HepG2 (cell line): ENCODE measurements around the gene HOXA13. TPM values are rescaled to one million over a fixed set of nuclear protein-coding genes. Genes with fewer than 3 reads are reported as not detected.

Experiments
- ARHGAP35 ChIP-seq: sonication (generic); formaldehyde crosslinking; IDR thresholded peaks from 2 replicates; pipeline ENCODE4 v1.9.0; 2022; ENCODE audit warnings: mild to moderate bottlenecking, inconsistent platforms, moderate library complexity, missing genetic modification reagents, borderline replicate concordance
- ATF1 ChIP-seq: IDR thresholded peaks from 2 replicates; pipeline ENCODE4 v1.6.1; 2016; ENCODE audit warnings: mild to moderate bottlenecking, control low read depth
- ATF7-NPFF ChIP-seq: sonication (generic); formaldehyde crosslinking; IDR thresholded peaks from 2 replicates; pipeline ENCODE4 v1.8.1; 2023; ENCODE audit warnings: mild to moderate bottlenecking, low read depth, missing genetic modification reagents, moderate library complexity
- BRD4 ChIP-seq: sonication (generic); formaldehyde crosslinking; IDR thresholded peaks from 2 replicates; pipeline ENCODE4 v1.4.0; 2020; ENCODE audit warnings: missing genetic modification reagents
- MAZ ChIP-seq, 2 experiments: sonication (generic) in 1 of 2; formaldehyde crosslinking in 1 of 2; IDR thresholded peaks; 2 replicates each; pipeline versions ENCODE4 v1.5.0 to v1.6.1; 2012 to 2020; ENCODE audit warnings: low read depth in 2 of 2, mild to moderate bottlenecking in 2 of 2, borderline replicate concordance in 1 of 2, improper control_type of control experiment in 1 of 2, low read length in 1 of 2, missing genetic modification reagents in 1 of 2, moderate library complexity in 1 of 2
- MBD4 ChIP-seq: IDR thresholded peaks from 2 replicates; pipeline ENCODE4 v1.6.1; 2012; ENCODE audit warnings: low read length, inconsistent platforms, borderline replicate concordance
- NFKBIZ ChIP-seq: IDR thresholded peaks from 2 replicates; pipeline ENCODE4 v1.6.1; 2018; ENCODE audit warnings: missing genetic modification reagents, missing compliant biosample characterization
- PAF1 ChIP-seq: IDR thresholded peaks from 2 replicates; pipeline ENCODE4 v1.6.1; 2016; ENCODE audit warnings: missing genetic modification reagents, missing compliant biosample characterization
- ZBED4 ChIP-seq: sonication (generic); formaldehyde crosslinking; IDR thresholded peaks from 2 replicates; pipeline ENCODE4 v1.4.0; 2020; ENCODE audit warnings: missing genetic modification reagents, borderline replicate concordance
- ZNF205 ChIP-seq: IDR thresholded peaks from 2 replicates; pipeline ENCODE4 v1.6.1; 2018; ENCODE audit warnings: missing biosample characterization, missing genetic modification reagents
- ZNF275 ChIP-seq: sonication (generic); formaldehyde crosslinking; IDR thresholded peaks from 2 replicates; pipeline ENCODE4 v1.8.0; 2022; ENCODE audit warnings: missing genetic modification reagents, mild to moderate bottlenecking, inconsistent platforms, borderline replicate concordance
- ZNF460 ChIP-seq: sonication (generic); formaldehyde crosslinking; IDR thresholded peaks from 2 replicates; pipeline ENCODE4 v1.5.1; 2020; ENCODE audit warnings: missing genetic modification reagents, mild to moderate bottlenecking, borderline replicate concordance
- ZNF556 ChIP-seq: sonication (generic); formaldehyde crosslinking; IDR thresholded peaks from 2 replicates; pipeline ENCODE4 v1.4.0; 2020; ENCODE audit warnings: mild to moderate bottlenecking, missing genetic modification reagents, borderline replicate concordance
- ZNF644 ChIP-seq: IDR thresholded peaks from 2 replicates; pipeline ENCODE4 v1.6.1; 2016; ENCODE audit warnings: low read depth
- ZNF782 ChIP-seq: sonication (generic); formaldehyde crosslinking; IDR thresholded peaks from 2 replicates; pipeline ENCODE4 v1.4.0; 2020; ENCODE audit warnings: missing genetic modification reagents, mild to moderate bottlenecking, borderline replicate concordance
- ZNF891 ChIP-seq: sonication (generic); formaldehyde crosslinking; IDR thresholded peaks from 2 replicates; pipeline ENCODE4 v1.5.0; 2020; ENCODE audit warnings: mild to moderate bottlenecking, missing genetic modification reagents
- polyA plus RNA-seq, 8 experiments: library from polyadenylated mRNA; depleted of rRNA in 3 of 8; stranded (reverse) in 7 of 8; unstranded in 1 of 8; fragments of >200 nt; fragmentation: Illumina TruSeq in 4 of 8; extraction: Trizol in 4 of 8; gene quantifications; 2 replicates each; pipeline versions ENCODE4 v1.2.1 to v1.2.3, GENCODE V29; 2011 to 2016; ENCODE audit warnings: low read depth in 4 of 8, missing spikeins in 1 of 8, mixed read lengths in 1 of 8; ENCODE audit not compliant: insufficient read depth in 1 of 8
- total RNA-seq, 5 experiments: library from RNA; depleted of rRNA; stranded (reverse); fragments of >200 nt; fragmentation: Illumina TruSeq; extraction: Trizol; gene quantifications; 2 replicates each; pipeline ENCODE4 v1.2.3, GENCODE V29; 2016; ENCODE audit warnings: low read depth in 1 of 5
- TF ChIP-seq, protein P1 (sequence below): sonication (generic); formaldehyde crosslinking; IDR thresholded peaks from 2 replicates; pipeline ENCODE4 v1.8.1; 2023; ENCODE audit warnings: mild to moderate bottlenecking, missing genetic modification reagents

The HOXA13 gene
- total and polyA plus RNA-seq, 2 of the 13 experiments (the other 11 are each of a cell fraction or from before 2014, with no cell fraction given) = 0.01 to 0.04 TPM

DNA sequence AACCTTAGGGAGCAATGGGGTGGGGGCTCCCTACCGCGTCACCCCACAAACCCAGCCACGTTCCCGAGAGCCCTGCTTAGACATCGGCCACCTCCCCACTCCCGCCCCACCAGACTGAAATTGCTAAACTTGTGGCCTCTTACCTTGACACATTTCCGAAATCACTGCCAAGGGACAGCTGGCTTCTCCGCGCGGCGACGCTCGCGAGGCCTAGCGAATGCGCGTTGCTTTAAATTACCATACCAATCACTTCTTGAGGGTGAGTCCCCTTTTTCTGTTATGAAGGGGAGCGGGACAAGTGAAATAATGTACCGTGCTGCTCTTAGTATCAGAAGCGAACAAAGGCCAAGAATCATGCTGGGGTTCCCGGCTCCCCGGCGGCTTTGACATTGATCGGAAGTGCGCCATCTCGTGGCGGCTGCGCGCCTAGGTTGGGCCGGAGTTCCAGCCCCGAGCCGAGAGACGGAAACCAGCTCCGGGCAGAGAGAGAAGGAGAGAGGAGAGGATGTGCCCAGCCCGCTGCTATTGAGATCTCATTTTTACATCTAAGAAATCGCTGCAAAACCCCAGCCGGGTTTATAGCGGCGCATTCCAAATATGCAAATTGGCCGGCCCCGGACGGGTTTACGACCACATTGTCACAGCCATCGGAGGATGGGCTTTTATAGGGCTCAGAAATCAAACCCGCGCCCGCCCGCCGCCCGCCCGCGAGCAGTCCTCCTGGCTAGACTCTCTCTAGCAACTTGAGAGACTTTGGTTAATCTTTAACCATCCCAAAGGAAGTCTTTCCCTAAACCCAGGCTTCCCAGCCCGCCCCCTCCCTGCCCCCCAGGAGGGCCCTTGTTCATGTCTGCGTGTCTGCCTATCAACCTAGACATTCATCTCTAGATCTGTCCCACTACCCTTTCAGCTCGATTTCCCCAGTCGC lies 20.1 kb downstream of the HOXA13 start (continued):
- TF ChIP-seq PAF1 (CRISPR knock-in tag) (no peak), ZNF460 (no peak), ATF1 (CRISPR knock-in tag) (no peak), NFKBIZ (no peak), MBD4 (no peak), MAZ (IDR thresholded peaks at IDR 0.05; ENCODE audit: borderline replicate concordance, low read depth, low read length) (no peak), MAZ (CRISPR knock-in tag; IDR thresholded peaks at IDR 0.05; ENCODE audit: low read depth) (no peak), ARHGAP35 (no peak), ATF7-NPFF (CRISPR knock-in tag) (no peak), ZNF891 (no peak; the same call in 1 of the 2 replicates), ZNF275 (CRISPR knock-in tag) (no peak), ZNF644 (CRISPR knock-in tag) (no peak), ZBED4 (no peak), BRD4 (no peak), ZNF782 (CRISPR knock-in tag) (no peak), ZNF205 (CRISPR knock-in tag) (no peak), ZNF556 (CRISPR knock-in tag) (0 out of 2 replicates have a peak, but pooled peaks have one; percentile 35)
- TF ChIP-seq, protein P1, sequence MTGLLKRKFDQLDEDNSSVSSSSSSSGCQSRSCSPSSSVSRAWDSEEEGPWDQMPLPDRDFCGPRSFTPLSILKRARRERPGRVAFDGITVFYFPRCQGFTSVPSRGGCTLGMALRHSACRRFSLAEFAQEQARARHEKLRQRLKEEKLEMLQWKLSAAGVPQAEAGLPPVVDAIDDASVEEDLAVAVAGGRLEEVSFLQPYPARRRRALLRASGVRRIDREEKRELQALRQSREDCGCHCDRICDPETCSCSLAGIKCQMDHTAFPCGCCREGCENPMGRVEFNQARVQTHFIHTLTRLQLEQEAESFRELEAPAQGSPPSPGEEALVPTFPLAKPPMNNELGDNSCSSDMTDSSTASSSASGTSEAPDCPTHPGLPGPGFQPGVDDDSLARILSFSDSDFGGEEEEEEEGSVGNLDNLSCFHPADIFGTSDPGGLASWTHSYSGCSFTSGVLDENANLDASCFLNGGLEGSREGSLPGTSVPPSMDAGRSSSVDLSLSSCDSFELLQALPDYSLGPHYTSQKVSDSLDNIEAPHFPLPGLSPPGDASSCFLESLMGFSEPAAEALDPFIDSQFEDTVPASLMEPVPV (CRISPR knock-in tag) = no peak
